OCI-M2 (cell line): ENCODE measurements around the gene ARHGAP25.

ENCODE experiments used
- DNase-seq: peaks from one replicate; lab custom pipeline; 2025; ENCODE audit not compliant: unreplicated experiment; lab: John Stamatoyannopoulos, UW

Gene ARHGAP25

DNA sequence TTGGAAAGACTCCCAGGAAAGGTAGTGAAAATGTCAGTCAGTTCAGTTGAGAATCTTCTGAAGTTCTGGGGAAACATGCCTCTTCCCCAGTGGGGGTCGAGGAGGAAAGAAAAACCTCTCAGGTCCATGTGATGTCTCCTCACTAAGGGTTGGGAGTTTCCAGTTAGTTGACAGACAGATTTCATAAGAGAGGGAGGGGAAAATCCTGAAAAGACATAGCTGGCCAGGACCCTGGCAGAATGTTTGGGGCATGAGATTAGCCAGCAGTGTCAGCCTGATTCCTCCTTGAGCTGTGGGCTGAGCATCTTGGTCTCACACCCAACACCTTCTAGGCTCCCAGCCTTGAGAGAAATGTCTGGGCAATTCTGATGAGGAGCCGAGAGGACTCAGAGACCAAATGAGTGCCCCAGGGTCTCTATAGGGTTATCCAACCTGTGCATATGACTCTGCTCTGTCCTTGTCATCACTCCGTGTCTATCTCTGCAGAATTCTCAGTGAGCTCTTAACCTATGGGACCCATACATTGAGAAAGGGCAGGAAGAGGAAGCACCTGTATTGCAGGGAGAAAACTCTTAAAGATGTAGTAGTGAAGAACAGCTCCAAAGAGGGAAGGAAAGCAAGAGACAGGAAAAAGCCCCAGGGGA lies 122.7 kb downstream of the ARHGAP25 start:
- no peak for DNase-seq

DNA sequence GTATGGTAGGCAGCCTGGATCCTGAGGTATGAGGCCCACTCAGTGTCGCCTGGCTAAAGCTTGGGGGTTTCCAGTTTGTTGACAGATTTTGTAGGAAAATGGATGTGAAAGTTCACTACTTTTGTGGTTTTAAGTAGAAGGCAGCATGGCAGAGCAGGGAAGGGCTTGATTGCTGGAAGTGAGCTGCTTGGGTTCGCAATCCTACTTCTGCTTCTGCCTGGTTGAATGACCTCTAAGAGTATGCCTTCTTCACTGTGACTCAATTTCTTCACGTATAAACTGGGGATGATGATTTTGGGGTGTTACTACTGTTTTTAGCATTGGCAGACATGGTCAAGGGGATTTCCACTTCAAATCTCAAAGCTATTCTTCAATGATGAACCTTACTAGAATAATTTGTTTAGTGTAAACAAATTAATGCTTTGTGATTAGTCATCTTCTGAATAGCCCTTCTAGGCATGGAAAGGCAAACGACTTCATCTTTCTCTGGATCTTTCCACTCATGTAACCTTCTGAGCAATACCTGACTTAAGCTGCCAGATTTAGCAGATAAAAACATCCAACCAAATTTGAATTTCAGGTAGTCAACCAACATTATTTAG lies 123.3 kb downstream of the ARHGAP25 start:
- DNase-seq = no peak

DNA sequence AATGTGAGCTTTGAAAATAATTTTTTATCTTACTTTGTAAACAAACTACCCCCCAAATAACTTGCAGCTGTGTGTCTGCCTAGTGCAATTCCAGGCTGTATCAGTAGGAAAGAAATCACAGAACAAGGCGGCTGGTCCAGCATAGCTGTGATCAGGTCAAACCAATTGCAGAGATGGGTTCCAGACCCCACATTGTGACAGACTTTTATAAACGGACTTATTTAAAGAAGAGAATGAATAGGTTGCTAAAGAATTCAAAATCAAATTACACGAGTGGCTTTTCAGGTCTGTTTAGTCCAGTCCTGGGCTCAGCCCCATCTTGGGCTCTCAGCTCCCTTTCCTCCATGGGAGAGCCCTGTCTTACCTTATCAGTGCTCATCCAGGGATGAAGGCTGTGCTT lies 125.5 kb downstream of the ARHGAP25 start:
- no peak for DNase-seq

- no peak for DNase-seq
Observed at GRCh38 chr2:68861330-68861729, 126.7 kb downstream of the ARHGAP25 start.

DNA sequence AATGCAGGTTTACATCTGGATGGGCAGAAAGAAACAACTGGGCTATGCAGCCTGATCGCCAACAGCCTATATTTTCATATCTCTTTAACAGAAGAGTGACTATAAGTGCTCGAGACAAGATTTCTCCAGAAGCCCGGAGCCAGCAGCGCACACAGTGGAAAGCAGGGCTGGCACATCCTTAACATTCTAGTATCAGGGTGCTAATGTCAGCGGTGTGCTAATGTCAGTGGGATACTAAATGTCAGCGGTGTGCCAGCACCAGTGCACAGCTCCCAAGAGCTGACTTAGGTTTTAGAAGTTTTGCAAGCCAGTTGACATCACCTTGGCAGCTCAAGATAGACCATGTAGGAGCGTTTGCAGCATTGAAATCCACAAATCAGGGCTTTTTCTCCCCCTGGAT lies 128.3 kb downstream of the ARHGAP25 start:
- DNase-seq = no peak

DNA sequence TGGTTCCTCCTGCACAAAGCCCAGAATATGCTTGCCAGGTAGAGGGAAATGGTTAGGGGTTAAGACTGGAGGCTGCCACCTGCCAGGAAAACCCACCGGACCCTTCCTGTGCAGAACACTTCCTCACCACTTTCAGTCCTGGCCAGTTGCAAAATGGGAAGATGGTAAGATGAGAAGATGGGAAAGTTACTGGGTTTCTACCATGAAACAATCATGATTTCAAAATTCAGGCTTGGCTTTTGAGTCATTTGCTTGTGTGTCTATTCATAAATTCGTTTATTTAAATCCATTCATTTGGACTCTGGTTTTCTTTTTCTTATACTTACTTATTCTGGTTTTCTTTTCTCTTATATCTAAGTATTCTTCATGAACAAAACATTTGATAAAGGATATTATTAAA lies 129.4 kb downstream of the ARHGAP25 start:
- no peak for DNase-seq

- DNase-seq = no peak
Observed at GRCh38 chr2:68865108-68865507, 130.5 kb downstream of the ARHGAP25 start.

- DNase-seq = no peak
Observed at GRCh38 chr2:68870215-68870614, 135.6 kb downstream of the ARHGAP25 start.

- no peak for DNase-seq
Observed at GRCh38 chr2:68871159-68871764, 136.7 kb downstream of the ARHGAP25 start, which contains the start of gene BMP10. BMP10 (minus strand) TSS chr2:68871397; CDS start chr2:68871358, 39 bp downstream.
